ENCODE data around the gene VOPP1.

DNA sequence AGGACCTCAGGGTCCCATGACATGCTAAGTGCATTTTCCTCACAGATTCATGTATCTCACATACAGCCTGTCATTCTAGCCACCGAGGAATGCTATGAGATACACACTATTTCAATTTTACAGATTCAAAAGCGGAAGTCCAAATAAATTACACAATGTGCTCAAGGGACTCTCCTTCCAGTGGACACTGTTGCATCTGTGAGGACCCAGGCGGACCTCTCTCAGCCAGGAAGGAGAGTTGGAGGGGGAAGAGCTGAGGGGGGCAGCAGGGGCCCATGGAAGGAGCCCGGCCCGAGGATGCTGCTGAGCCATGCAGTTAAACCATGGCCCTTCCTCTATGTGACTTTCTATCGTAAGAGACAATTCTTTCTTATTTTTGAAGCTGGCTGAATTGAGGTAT is 93.6 kb downstream of the VOPP1 start:
- no peak for TF ChIP-seq POLR2A (IDR thresholded peaks at IDR 0.05)
- TF ChIP-seq CTCF (IDR thresholded peaks at IDR 0.05), result no peak
- no peak for TF ChIP-seq POLR2AphosphoS5 (IDR thresholded peaks at IDR 0.05)

Measured in suprapubic skin (tissue), 4 donors.